HCT116 (cell line): ENCODE results near the gene MAVS. TPM values are rescaled to one million over a fixed set of nuclear protein-coding genes. Genes with fewer than 3 reads are reported as not detected.
"Not testable (repeated sequence)": the region's sequence is repeated elsewhere in the genome, so short reads cannot be mapped to it uniquely, and the experiment has no call there.

Experiments
- ATAC-seq: fragments of 200-7000 bp; cut with Tn5 transposase; 2 replicates; pipeline ENCODE4 v1.9.1; 2020; ENCODE audit warnings: mild to moderate bottlenecking, moderate library complexity
- BruUV-seq: library from RNA; stranded (reverse); fragments of 400-500 nt; replicated peaks from 2 replicates; lab custom pipeline; 2021; lab: Mats Ljungman, UMichigan
- CTCF ChIA-PET: fragments of 300-600 bp; sonication (Branson Sonifier 250); formaldehyde crosslinking; loops from one replicate; lab custom pipeline; 2021; ENCODE audit warnings: antibody characterized with exemption; lab: Charles Lee
- POLR2A ChIA-PET: fragments of 300-600, 350-600 bp; sonication (Branson Sonifier 250); formaldehyde crosslinking; loops from one replicate; lab custom pipeline; 2021; ENCODE audit warnings: antibody characterized with exemption; lab: Charles Lee
- RAD21 ChIA-PET, 2 experiments: fragments of 300-600 bp; sonication (Branson Sonifier 250); formaldehyde crosslinking; loops; one replicate each; lab custom pipeline; 2023; ENCODE audit warnings: low total read pairs in 2 of 2; ENCODE audit not compliant: uncharacterized antibody in 2 of 2, unreplicated experiment in 2 of 2, low non-redundant PET in 1 of 2; lab: Charles Lee
- DNase-seq: peaks from one replicate; pipeline ENCODE4 v3.0.0-alpha.2; 2010; ENCODE audit warnings: low read depth, low spot score
- H2AFZ ChIP-seq: fragments of 200-600 bp; shearing (Covaris generic), sonication (generic); 2 replicates; pipeline ENCODE4 v1.6.1; 2017; ENCODE audit warnings: low read depth, mixed run types, mixed read lengths, antibody characterized with exemption, low read length; ENCODE audit not compliant: poor library complexity, severe bottlenecking
- H3K27ac ChIP-seq: 2 replicates; pipeline ENCODE4 v1.5.1; 2012; ENCODE audit warnings: low read depth, low read length
- H3K27me3 ChIP-seq: fragments of 200-600 bp; sonication (generic); 2 replicates; pipeline ENCODE4 v1.6.1; 2016; ENCODE audit warnings: mixed run types, low read length, mixed read lengths; ENCODE audit not compliant: insufficient read depth
- H3K36me3 ChIP-seq, 2 experiments: fragments of 200-500 bp in 1 of 2; fragments of 200-600 bp in 1 of 2; sonication (Bioruptor generic) in 1 of 2; sonication (generic) in 1 of 2; 2 replicates each; pipeline versions ENCODE4 v1.5.1 to v1.6.1; 2014 to 2016; ENCODE audit warnings: low read length in 2 of 2, inconsistent platforms in 1 of 2, mixed read lengths in 1 of 2, mixed run types in 1 of 2; ENCODE audit not compliant: insufficient read depth in 2 of 2, control insufficient read depth in 1 of 2
- H3K4me1 ChIP-seq, 2 experiments: fragments of 200-600 bp in 1 of 2; sonication (generic) in 1 of 2; 2 replicates each; pipeline versions ENCODE4 v1.5.1 to v1.6.1; 2012 to 2017; ENCODE audit warnings: low read length in 2 of 2, inconsistent platforms in 1 of 2, mild to moderate bottlenecking in 1 of 2, mixed read lengths in 1 of 2, mixed run types in 1 of 2, moderate library complexity in 1 of 2; ENCODE audit not compliant: insufficient read depth in 2 of 2, control insufficient read depth in 1 of 2
- H3K4me2 ChIP-seq: fragments of 200-600 bp; sonication (generic); 2 replicates; pipeline ENCODE4 v1.6.1; 2017; ENCODE audit warnings: mixed run types, low read length, mixed read lengths
- H3K4me3 ChIP-seq, 2 experiments: fragments of 200-600 bp in 1 of 2; sonication (generic) in 1 of 2; replicated peaks in 1 of 2; 2 replicates each; pipeline ENCODE4 v1.5.1; 2011 to 2016; ENCODE audit warnings: low read length in 2 of 2, control low read depth in 1 of 2, low read depth in 1 of 2, mild to moderate bottlenecking in 1 of 2, mixed read lengths in 1 of 2, mixed run types in 1 of 2
- H3K79me2 ChIP-seq: fragments of 200-600 bp; sonication (generic); 2 replicates; pipeline ENCODE4 v1.6.1; 2017; ENCODE audit warnings: mild to moderate bottlenecking, mixed run types, low read length, moderate library complexity, mixed read lengths; ENCODE audit not compliant: insufficient read depth
- H3K9ac ChIP-seq: fragments of 200-600 bp; sonication (generic); 2 replicates; pipeline ENCODE4 v1.6.1; 2016; ENCODE audit warnings: low read length, mixed read lengths
- H3K9me2 ChIP-seq: fragments of 200-600 bp; sonication (generic), shearing (Covaris generic); 2 replicates; pipeline ENCODE4 v1.6.1; 2017; ENCODE audit warnings: mixed run types, mild to moderate bottlenecking, moderate library complexity; ENCODE audit not compliant: insufficient read depth
- H3K9me3 ChIP-seq, 2 experiments: fragments of 200-500 bp in 1 of 2; fragments of 200-600 bp in 1 of 2; sonication (Bioruptor generic) in 1 of 2; sonication (generic) in 1 of 2; 2 replicates each; pipeline ENCODE4 v1.6.1; 2014 to 2017; ENCODE audit warnings: low read length in 2 of 2, mixed read lengths in 2 of 2, inconsistent platforms in 1 of 2, low read depth in 1 of 2, mild to moderate bottlenecking in 1 of 2, mixed run types in 1 of 2, moderate library complexity in 1 of 2; ENCODE audit not compliant: control insufficient read depth in 1 of 2, insufficient read depth in 1 of 2
- H4K20me1 ChIP-seq: fragments of 200-600 bp; sonication (generic), shearing (Covaris generic); 2 replicates; pipeline ENCODE4 v1.6.1; 2017; ENCODE audit warnings: mixed run types, mild to moderate bottlenecking, moderate library complexity; ENCODE audit not compliant: insufficient read depth
- ATF3 ChIP-seq: IDR thresholded peaks from 2 replicates; pipeline ENCODE4 v1.6.1; 2012
- CBX3 ChIP-seq: IDR thresholded peaks from 2 replicates; pipeline ENCODE4 v1.6.1; 2012; ENCODE audit warnings: low read depth
- CEBPB ChIP-seq: IDR thresholded peaks from 2 replicates; pipeline ENCODE4 v1.6.1; 2012; ENCODE audit warnings: low read depth
- EGR1 ChIP-seq: IDR thresholded peaks from 2 replicates; pipeline ENCODE4 v1.6.1; 2012; ENCODE audit warnings: low read depth
- EZH2 ChIP-seq: fragments of 200-600 bp; sonication (generic); IDR thresholded peaks from 2 replicates; pipeline ENCODE4 v1.6.1; 2017; ENCODE audit warnings: antibody characterized with exemption, mixed run types
- EZH2phosphoT487 ChIP-seq: fragments of 200-600 bp; IDR thresholded peaks from 2 replicates; pipeline ENCODE4 v1.6.1; 2018; ENCODE audit warnings: antibody characterized with exemption, borderline replicate concordance
- FOSL1 ChIP-seq: IDR thresholded peaks from 2 replicates; pipeline ENCODE4 v1.6.1; 2012; ENCODE audit warnings: low read depth
- JUND ChIP-seq: IDR thresholded peaks from 2 replicates; pipeline ENCODE4 v1.6.1; 2012
- POLR2A ChIP-seq: IDR thresholded peaks from 2 replicates; pipeline ENCODE4 v1.7.0; 2011; ENCODE audit warnings: borderline replicate concordance; ENCODE audit not compliant: insufficient read depth, insufficient read length; ENCODE audit errors: extremely low read depth
- POLR2AphosphoS5 ChIP-seq: IDR thresholded peaks from 2 replicates; pipeline ENCODE4 v1.6.1; 2011; ENCODE audit warnings: mild to moderate bottlenecking, low read depth, low read length, moderate library complexity
- RAD21 ChIP-seq: IDR thresholded peaks from 2 replicates; pipeline ENCODE4 v1.6.1; 2012; ENCODE audit warnings: low read depth, mild to moderate bottlenecking
- SIN3A ChIP-seq: IDR thresholded peaks from 2 replicates; pipeline ENCODE4 v1.6.1; 2012; ENCODE audit warnings: low read depth
- SP1 ChIP-seq: IDR thresholded peaks from 2 replicates; pipeline ENCODE4 v1.6.1; 2012; ENCODE audit warnings: low read depth
- TCF7L2 ChIP-seq: IDR thresholded peaks from 2 replicates; pipeline ENCODE4 v1.7.0; 2011; ENCODE audit warnings: borderline replicate concordance, inconsistent platforms; ENCODE audit not compliant: insufficient read depth, insufficient read length; ENCODE audit errors: extremely low read depth
- ZFX ChIP-seq: fragments of 450-650 bp; IDR thresholded peaks from 2 replicates; pipeline ENCODE4 v1.6.1; 2017
- ZNF274 ChIP-seq: fragments of 200-500 bp; sonication (Bioruptor generic); IDR thresholded peaks from 2 replicates; pipeline ENCODE4 v1.6.1; 2014; ENCODE audit warnings: mild to moderate bottlenecking, low read depth, low read length, inconsistent platforms
- intact Hi-C: fragments of 100-400 bp; cut with micrococcal nuclease; formaldehyde crosslinking; loops from 2 replicates; pipeline ENCODE4 v1.10.0; 2022
- total RNA-seq: library from RNA; stranded (reverse); gene quantifications from one replicate; pipeline ENCODE4 v1.2.1, GENCODE V29; 2021; ENCODE audit not compliant: unreplicated experiment
- TF ChIP-seq, protein P1 (sequence below): IDR thresholded peaks from 2 replicates; pipeline ENCODE4 v1.6.1; 2012; ENCODE audit warnings: low read depth
- TF ChIP-seq, protein P2 (sequence below): IDR thresholded peaks from 2 replicates; pipeline ENCODE4 v1.6.1; 2012

The MAVS gene
- total RNA-seq, 1 experiment from 2014 or later = 60.1 TPM

- H3K36me3 ChIP-seq = peaks cover 16 to 21% of the 10 kb centered on the region in 2 experiments; a peak in 3 of 4 replicates
- no peak for DNase-seq
These were observed 58.2 kb downstream of the MAVS start for GRCh38 chr20:3904857-3905256.

DNA sequence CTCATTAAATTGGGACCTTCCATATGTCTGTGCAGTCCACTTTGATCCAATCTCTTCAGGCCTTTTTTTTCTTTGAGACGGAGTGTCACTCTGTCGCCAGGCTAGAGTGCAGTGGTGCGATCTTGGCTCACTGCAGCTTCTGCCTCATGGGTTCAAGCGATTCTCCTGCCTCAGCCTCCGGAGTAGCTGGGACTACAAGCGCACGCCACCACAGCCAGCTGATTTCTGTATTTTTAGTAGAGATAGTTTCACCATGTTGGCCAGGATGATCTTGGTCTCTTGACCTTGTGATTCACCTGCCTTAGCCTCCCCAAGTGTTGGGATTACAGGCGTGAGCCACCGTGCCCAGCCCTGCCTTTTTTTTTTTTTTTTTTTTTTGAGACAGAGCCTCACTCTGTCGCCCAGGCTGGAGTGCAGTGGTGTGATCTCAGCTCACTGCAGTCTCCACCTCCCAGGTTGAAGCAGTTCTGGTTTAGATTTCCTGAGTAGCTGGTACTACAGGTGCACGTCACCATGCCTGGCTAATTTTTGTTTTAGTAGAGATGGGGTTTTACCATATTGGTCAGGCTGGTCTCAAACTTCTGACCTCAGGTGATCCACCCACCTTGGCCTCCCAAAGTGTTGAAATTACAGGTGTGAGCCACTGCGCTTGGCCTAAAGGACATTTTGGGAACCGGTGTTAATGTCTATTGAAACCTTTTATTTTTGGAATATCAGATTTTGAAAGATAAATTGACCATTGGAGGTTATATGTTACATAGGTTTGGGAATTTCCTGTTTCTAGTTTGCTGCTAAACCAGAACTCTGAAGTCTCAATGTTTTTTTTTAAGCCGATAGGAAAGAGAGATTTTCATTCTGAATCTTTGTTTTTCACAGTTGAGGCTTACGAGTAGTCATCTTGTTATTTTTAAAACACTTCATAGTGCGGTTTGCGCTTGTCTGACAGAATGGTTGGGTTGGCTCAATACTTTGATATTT, 60.4 kb downstream of the MAVS start:
- H3K4me3 ChIP-seq, CTCF ChIA-PET, H3K27me3 ChIP-seq, H3K9me2 ChIP-seq, H3K9me3 ChIP-seq, RAD21 ChIA-PET, H3K4me2 ChIP-seq, DNase-seq, H2AFZ ChIP-seq, BruUV-seq, ATAC-seq, H3K27ac ChIP-seq, intact Hi-C loops, POLR2A ChIA-PET, H3K9ac ChIP-seq: not testable (repeated sequence)
- Histone ChIP-seq H4K20me1 (peaks cover 24% of the 10 kb centered on the region; the same call in 1 of the 2 replicates), H3K36me3 (peaks cover 29 to 40% of the 10 kb centered on the region in 2 experiments), H3K79me2 (peaks cover 100% of the 10 kb centered on the region), H3K4me1 (peaks cover 10 to 19% of the 10 kb centered on the region in 2 experiments)

More at GRCh38 chr20:3904857-3905256, 58.2 kb downstream of the MAVS start:
- no TSS peak for BruUV-seq
- RAD21 ChIA-PET = no interaction called here
- no peak overlapping the region for H3K4me2 ChIP-seq
- no peak overlapping the region for H2AFZ ChIP-seq
- POLR2A ChIA-PET = no interaction called here
- intact Hi-C loops = no loop called here
- CTCF ChIA-PET = no interaction called here
- peaks cover 15 to 30% of the 10 kb centered on the region in 2 experiments for H3K4me1 ChIP-seq
- H3K9me2 ChIP-seq = no peaks in the 10 kb centered on the region
- peaks cover 100% of the 10 kb centered on the region for H3K79me2 ChIP-seq
- no peaks in the 10 kb centered on the region for H3K9me3 ChIP-seq
- H3K9ac ChIP-seq = no peak overlapping the region
- peaks cover 36% of the 10 kb centered on the region; the same call in 1 of the 2 replicates for H4K20me1 ChIP-seq
- no peak overlapping the region for H3K27ac ChIP-seq
- H3K27me3 ChIP-seq = no peaks in the 10 kb centered on the region
- TF ChIP-seq FOSL1 = no peak
- no peak for TF ChIP-seq POLR2A
- TF ChIP-seq ATF3 = no peak
- TF ChIP-seq, protein P1, sequence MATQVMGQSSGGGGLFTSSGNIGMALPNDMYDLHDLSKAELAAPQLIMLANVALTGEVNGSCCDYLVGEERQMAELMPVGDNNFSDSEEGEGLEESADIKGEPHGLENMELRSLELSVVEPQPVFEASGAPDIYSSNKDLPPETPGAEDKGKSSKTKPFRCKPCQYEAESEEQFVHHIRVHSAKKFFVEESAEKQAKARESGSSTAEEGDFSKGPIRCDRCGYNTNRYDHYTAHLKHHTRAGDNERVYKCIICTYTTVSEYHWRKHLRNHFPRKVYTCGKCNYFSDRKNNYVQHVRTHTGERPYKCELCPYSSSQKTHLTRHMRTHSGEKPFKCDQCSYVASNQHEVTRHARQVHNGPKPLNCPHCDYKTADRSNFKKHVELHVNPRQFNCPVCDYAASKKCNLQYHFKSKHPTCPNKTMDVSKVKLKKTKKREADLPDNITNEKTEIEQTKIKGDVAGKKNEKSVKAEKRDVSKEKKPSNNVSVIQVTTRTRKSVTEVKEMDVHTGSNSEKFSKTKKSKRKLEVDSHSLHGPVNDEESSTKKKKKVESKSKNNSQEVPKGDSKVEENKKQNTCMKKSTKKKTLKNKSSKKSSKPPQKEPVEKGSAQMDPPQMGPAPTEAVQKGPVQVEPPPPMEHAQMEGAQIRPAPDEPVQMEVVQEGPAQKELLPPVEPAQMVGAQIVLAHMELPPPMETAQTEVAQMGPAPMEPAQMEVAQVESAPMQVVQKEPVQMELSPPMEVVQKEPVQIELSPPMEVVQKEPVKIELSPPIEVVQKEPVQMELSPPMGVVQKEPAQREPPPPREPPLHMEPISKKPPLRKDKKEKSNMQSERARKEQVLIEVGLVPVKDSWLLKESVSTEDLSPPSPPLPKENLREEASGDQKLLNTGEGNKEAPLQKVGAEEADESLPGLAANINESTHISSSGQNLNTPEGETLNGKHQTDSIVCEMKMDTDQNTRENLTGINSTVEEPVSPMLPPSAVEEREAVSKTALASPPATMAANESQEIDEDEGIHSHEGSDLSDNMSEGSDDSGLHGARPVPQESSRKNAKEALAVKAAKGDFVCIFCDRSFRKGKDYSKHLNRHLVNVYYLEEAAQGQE = no peak
- TF ChIP-seq CEBPB = no peak
- no peak for TF ChIP-seq POLR2AphosphoS5
- no peak for TF ChIP-seq RAD21
- TF ChIP-seq JUND = no peak
- no peak for TF ChIP-seq EZH2
- TF ChIP-seq SP1 = no peak
- no peak for TF ChIP-seq SIN3A
- TF ChIP-seq TCF7L2 = no peak
- TF ChIP-seq EZH2phosphoT487 = no peak
- no peak for TF ChIP-seq ZNF274
- no peak for TF ChIP-seq ZFX
- TF ChIP-seq, protein P2, sequence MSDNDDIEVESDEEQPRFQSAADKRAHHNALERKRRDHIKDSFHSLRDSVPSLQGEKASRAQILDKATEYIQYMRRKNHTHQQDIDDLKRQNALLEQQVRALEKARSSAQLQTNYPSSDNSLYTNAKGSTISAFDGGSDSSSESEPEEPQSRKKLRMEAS = no peak
- TF ChIP-seq EGR1 = no peak
- TF ChIP-seq CBX3 = no peak
- ATAC-seq = no peak
- no peak overlapping the region for H3K4me3 ChIP-seq
